ENCODE results near the gene TMEM238L.

GRCh38 chr17:10790491-10791401 is 13.2 kb downstream of the TMEM238L start:
- no peak for TF ChIP-seq CTCF (IDR thresholded peaks at IDR 0.05)
- no peak for TF ChIP-seq POLR2A (IDR thresholded peaks at IDR 0.05)

Measured in lower leg skin (tissue), 3 donors.